GM21515 (cell line): Measurements from ENCODE around the gene LZTS2.

ENCODE experiments used
- ATAC-seq: cut with Tn5 transposase; IDR thresholded peaks from one replicate; pipeline ENCODE4 v1.9.1; 2021; ENCODE audit not compliant: unreplicated experiment

The LZTS2 gene

GRCh38 chr10:101047961-101048892, 48.6 kb downstream of the LZTS2 start:
- no peak for ATAC-seq

- ATAC-seq: no peak
These were observed 50.8 kb downstream of the LZTS2 start for GRCh38 chr10:101050208-101051069.

DNA sequence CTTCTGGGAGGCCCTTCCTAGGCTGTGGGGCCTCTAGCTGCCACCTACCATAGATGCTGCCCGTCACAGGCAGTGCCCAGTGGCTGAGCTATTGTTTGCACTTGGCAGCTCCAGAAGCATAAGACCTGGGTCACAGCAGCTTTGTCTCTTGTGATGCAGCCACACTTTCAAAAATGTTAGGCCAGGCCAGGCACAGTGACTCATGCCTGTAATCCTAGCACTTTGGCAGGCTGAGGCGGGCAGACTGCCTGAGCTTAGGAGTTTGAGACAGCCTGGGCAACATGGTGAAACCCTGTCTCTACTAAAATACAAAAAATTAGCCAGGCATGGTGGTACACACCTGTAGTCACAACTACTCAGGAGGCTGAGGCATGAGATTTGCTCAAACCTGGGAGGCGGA, 52.7 kb downstream of the LZTS2 start:
- no peak for ATAC-seq

GRCh38 chr10:101053516-101053915, 53.9 kb downstream of the LZTS2 start:
- ATAC-seq: no peak

GRCh38 chr10:101054351-101054750, 54.7 kb downstream of the LZTS2 start:
- no peak for ATAC-seq

DNA sequence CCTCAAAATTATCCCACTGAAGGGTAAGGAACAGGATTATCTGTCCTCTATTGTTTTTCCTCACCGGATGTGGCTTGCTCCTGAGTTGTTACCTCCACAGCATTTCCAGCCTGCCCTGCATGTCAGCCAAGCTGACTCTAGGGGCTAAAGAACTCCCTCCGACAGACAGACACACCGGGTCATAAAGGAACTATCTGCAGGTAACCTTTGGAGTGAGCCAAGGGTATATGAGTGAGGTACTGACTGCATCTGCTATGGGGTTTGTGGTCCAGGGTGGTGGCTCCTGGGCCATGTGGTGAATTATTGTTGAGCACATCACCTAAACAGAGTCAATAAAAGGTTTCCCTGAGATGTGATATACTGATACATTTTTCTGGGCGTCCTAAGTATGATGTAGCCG, 55.3 kb downstream of the LZTS2 start:
- no peak for ATAC-seq

DNA sequence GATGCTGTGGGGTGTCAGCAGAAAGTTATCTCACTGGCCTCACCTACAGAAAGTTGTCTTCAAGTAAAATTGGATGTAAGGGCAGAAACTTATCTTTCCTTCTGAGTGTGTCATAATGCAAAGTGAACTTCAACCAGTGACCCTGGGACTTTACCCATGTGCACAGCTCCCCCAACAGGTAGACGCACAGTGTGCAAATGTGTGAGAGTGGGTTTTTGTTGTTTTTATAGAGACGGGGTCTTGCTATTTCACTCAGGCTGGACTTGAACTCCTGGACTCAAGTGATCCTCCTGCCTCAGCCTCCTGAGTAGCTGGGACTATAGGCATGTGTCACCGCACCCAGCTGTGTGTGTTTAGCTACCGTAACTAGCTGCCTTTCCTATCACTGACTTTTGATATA, 55.8 kb downstream of the LZTS2 start:
- no peak for ATAC-seq

GRCh38 chr10:101056365-101057151, 57.0 kb downstream of the LZTS2 start:
- no peak for ATAC-seq
